Limb (tissue), 2 donors: ENCODE results near the gene PRSS21.

Source experiments
- DNase-seq, 2 donors: peaks; one replicate each; pipeline ENCODE4 v3.0.0-alpha.2; 2016; ENCODE audit errors: extremely low spot score in 2 of 2

Gene PRSS21

DNA sequence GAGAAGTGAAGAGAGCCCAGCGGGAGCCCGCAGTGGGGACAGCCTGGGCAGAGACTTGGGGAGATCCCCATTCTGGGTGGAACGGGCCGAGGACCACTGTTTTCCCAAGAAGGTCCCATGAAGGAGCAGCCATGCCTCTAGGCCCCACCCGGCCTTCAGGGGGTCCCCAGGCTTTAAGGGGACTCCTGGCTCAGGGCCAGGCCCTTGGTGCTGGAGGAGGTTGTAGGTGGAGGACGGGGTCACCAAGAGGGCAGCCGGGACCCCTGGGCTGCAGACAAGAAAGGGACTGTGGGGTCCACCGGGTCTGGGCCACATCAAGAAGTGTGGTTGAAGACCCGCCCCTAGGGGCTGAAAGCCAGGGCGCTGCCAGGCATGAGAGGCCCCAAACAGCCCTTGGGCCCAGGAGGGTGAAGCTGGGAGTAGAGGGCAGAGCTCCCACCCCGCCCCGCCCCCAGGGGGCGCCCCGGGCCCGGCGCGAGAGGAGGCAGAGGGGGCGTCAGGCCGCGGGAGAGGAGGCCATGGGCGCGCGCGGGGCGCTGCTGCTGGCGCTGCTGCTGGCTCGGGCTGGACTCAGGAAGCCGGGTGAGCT lies at the start of gene PRSS21:
Gene PRSS21 (plus strand): TSS at position 487 of the 589 bp plus-strand sequence. CDS start 32 bp downstream, at position 519.
- DNase-seq, result no peak

DNA sequence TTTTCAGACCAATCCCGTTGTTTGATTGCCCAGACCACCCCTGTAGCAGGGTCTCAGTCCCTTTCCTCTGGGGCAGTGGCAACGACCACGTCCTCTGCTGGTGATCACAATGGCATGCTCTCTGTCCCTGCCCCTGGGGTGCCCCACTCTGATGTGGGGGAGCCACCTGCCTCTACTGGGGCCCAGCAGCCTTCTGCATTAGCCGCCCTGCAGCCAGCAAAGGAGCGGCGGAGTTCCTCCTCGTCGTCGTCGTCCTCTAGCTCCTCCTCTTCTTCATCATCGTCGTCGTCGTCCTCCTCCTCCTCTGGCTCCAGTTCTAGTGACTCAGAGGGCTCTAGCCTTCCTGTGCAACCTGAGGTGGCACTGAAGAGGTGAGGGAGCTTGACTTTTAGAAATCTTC lies 49.1 kb upstream of the PRSS21 start:
- no peak for DNase-seq

- DNase-seq, result no peak
These were observed 48.5 kb upstream of the PRSS21 start for GRCh38 chr16:2768403-2769089.

DNA sequence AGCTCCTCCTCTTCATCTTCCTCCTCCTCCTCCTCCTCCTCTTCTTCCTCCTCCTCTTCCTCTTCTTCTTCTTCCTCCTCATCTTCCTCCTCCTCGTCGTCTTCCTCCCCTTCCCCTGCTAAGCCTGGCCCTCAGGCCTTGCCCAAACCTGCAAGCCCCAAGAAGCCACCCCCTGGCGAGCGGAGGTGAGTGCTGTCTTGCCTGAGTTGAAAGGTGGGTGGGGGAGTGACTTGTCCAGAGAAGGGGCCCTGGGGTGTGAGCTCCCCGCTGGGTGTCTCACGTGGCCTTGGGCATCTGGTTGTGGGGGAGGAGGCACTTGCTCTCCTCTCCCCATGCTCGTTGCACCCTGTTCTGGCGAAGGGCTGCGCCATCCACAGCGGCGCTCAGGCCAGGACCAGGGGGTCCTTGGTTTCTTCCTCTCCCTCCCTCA lies 47.9 kb upstream of the PRSS21 start:
- no peak for DNase-seq

- DNase-seq, result no peak
These were observed 47.4 kb upstream of the PRSS21 start for GRCh38 chr16:2769675-2770056.

DNA sequence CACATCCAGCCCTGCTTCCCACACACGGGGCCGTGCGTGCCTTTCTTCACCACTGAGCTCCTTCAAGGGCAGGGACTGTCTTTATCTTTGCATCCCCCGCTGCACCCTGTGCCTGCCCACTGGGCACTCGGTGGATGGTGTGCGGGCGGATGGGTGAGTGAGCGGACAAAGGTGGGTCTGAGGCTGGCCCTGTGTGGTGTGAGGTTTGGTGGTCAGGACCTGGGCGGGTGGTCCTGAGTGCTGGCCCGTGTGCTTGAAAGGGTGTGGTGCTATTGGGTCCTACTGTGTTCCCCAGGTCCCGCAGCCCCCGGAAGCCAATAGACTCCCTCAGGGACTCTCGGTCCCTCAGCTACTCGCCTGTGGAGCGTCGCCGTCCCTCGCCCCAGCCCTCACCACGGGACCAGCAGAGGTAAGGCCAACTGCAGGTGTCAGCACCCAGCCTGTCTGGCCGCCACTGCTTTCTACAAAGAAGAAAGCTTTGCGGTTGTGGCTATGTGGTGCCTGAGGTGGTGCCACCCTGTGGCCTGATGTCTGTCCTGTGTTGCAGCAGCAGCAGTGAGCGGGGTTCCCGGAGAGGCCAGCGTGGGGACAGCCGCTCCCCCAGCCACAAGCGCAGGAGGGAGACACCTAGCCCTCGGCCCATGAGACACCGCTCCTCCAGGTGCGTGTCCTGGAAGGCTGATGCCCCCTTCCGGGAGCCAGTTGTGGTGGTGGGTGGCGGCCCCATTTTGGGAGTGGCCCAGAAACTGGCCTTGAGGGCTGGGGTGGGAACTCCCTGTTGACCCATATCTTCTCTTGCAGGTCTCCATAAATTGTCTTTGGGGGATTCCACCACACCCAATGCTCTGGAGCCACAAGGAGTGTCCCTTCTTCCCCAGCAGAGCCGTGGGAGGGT lies 46.7 kb upstream of the PRSS21 start:
- no peak for DNase-seq

DNA sequence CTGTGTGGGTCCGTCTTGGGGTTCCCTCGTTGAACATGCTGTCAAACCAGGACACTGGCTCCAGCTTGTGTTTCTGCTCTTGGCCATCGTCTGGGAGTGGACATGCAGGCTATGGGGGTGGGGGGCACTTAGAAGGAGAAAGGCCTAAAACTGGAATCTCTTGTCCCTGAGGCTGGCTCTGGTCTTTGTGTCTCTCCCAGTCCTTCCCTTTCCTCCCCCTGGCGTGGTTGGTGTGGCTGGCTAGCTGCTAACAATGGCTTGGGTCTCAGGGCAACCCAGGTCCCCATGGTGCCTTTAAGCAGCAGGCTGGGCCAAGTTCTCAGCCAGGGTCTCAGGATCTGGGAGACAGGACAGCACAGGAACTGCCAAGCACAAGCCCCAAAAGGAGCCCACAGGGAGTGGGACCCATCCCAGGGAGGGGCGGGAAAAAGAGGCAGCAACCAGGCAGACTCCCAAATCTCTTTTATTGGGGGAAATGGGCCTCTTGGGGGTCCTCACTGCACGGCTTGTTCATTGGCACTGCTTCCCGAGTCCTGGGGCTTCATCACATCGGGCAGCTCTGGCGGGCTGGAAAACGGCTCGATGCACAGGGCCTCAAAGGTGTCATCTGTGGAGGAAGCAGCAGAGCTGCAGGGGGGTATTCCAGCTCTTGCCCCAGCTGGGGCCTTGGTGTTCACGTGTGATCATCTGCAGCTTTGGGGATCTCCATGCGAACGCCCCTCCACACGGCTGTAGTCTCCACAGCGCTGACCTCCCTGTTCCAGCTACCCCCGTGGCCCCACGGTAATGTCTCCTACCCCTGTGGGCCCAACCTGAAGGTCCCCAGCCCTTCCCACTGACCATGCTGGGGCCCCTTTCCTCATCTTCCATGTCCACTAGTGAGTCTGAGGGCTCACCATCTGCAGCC lies 45.3 kb upstream of the PRSS21 start:
- no peak for DNase-seq

DNA sequence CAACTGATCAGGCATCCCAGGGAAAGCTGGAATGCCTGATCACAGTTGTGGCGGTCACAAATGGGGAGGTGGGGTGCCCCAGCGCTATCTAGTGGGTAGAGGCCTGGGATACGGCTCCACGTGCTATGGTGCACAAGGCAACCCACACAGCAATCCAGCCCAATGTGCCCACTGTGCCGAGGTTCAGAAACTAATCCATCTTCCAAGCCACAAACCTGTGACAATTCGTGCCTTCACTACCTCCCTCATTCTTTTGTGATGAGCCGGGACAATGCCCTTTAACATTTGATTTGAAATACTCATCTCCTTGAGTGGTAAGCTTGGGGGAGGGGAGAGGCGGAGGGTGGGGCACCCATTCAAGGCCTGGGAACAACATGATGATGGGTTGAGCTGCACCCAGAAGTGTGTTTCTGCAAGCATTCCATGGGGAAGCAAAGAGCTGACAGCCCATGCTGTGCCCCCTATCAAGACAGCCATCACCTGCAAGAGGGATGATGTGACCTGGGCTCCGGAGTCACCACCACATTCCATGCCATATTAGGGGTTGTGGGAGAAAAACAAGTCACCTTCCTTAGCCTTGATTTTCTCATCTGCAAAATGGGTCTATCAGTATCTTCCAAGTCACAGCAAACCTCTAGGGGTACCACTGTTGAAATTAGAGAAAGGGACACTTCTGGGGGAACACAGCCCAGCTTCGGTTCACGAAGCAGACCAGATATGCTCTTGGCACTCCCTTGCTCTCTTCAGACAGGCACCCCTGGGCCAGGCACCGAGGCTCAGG lies 43.7 kb upstream of the PRSS21 start:
- DNase-seq, result no peak

GRCh38 chr16:2774161-2774891 lies 42.7 kb upstream of the PRSS21 start:
- no peak for DNase-seq

GRCh38 chr16:2775131-2775716 lies 41.8 kb upstream of the PRSS21 start:
- DNase-seq, result no peak

GRCh38 chr16:2775765-2776499 lies 41.1 kb upstream of the PRSS21 start:
- no peak for DNase-seq

GRCh38 chr16:2776500-2777139 lies 40.4 kb upstream of the PRSS21 start:
- DNase-seq, result peak in 1 of 2 donors; percentile 12

DNA sequence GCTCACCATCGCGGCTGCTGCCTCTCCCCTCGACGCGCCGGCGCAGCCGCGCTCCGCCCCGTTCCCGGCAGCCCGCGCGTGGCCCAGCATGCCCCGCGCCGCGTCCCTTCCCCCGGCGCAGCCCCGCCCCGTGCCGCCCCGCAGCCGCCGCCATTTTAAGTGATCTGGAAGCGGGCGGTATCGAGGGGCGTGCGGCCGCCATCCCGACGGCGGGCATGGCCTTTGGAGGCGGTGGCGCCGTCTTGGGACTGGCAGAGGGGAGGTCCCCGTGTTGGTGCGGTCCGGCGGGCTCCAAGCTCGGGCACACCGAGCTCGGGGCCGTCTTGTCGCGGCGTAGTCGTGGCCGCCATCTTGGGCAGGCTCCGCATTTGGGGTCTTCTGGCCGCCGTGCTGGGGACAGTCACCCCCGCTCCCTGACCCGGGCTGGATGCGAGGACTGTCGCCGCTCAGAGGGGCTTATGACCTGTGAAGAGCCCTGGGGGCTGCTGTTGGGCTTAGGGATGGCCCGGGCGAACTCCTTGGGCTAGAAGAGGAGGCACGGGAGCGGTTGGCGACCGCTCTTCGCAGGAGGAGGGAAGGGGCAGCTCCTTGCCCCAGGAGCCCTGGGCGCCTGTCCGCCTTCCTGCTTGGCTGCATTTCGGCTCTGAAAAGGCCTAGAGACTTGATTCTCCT lies 39.7 kb upstream of the PRSS21 start, which contains the start of gene ELOB:
Gene ELOB (minus strand): TSS at position 50 of the 672 bp plus-strand sequence. CDS start 41 bp downstream, at position 9.
- peak; percentile 90 to 96 for DNase-seq

- DNase-seq, result peak in 1 of 2 donors; percentile 63
These were observed 39.0 kb upstream of the PRSS21 start for GRCh38 chr16:2777903-2778629.

GRCh38 chr16:2778630-2778958 lies 38.4 kb upstream of the PRSS21 start:
- no peak for DNase-seq

DNA sequence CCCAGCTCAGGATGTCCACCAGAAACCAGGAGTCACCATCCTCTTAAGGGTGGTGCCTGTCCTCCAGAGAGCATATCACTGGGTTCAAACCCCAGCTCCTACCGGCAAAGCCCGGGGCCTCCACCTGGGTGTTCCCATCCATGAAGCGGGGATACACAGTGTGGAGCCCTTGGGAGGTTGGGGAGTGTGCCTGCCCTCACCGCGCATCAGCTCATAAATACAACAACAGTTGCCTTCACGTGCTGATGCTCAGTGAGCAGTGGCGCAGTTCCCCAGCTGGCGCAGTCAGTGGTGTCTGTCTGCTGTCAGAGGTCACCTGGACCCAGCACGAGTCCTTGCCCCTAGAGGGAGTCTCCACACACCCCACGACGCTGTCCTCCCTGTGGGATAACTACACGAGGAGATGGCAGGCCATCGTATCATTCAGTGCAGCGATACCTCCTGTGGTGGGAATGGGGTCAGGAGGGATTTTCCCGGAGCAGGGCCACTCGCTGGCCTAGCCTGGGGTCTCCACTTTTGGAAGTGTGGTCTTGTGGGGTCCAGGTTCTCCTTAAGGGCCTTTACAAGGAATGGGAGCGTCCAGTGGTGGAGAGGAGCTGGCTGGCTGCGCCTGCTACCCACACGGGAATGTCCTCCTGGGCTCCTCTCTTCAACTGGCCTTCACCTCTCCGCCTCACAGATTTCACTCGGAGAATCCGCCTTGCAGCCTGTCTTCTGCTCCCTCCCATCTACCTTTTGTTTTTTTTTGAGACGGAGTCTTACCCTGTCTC lies 37.7 kb upstream of the PRSS21 start:
- no peak for DNase-seq
